Psoas muscle (tissue), 8 donors: Measurements from ENCODE around the gene ECI1. TPM values are rescaled to one million over a fixed set of nuclear protein-coding genes. Genes with fewer than 3 reads are reported as not detected.
A peak's percentile ranks its signal among the peaks of the same experiment; 100 is the strongest.

Experiments used
- ATAC-seq, 4 donors: fragments of 200-7000 bp; cut with Tn5 transposase; one replicate each; pipeline ENCODE4 v1.9.1; 2020; ENCODE audit warnings: moderate library complexity in 3 of 4, mild to moderate bottlenecking in 2 of 4
- DNase-seq, 2 donors: peaks; one replicate each; pipeline ENCODE4 v3.0.0-alpha.2; 2020
- H3K27ac ChIP-seq: fragments of 200-600 bp; one replicate; pipeline ENCODE4 v1.8.0; 2022
- H3K27me3 ChIP-seq, 3 donors: fragments of 200-600 bp in 1 of 3; one replicate each; pipeline versions ENCODE4 v1.6.1 to v1.8.0; 2013 to 2022; ENCODE audit warnings: low read length in 2 of 3, mild to moderate bottlenecking in 2 of 3, moderate library complexity in 1 of 3; ENCODE audit not compliant: insufficient read depth in 3 of 3
- H3K36me3 ChIP-seq, 2 donors: fragments of 200-600 bp in 1 of 2; one replicate each; pipeline versions ENCODE4 v1.6.1 to v1.8.0; 2013 to 2022; ENCODE audit warnings: low read depth in 1 of 2, mild to moderate bottlenecking in 1 of 2, moderate library complexity in 1 of 2; ENCODE audit not compliant: insufficient read depth in 1 of 2
- H3K4me1 ChIP-seq: fragments of 200-600 bp; one replicate; pipeline ENCODE4 v1.8.0; 2022
- H3K4me3 ChIP-seq: fragments of 200-600 bp; one replicate; pipeline ENCODE4 v1.8.0; 2022; ENCODE audit warnings: mild to moderate bottlenecking
- H3K9me3 ChIP-seq: fragments of 200-600 bp; one replicate; pipeline ENCODE4 v1.8.0; 2022
- CTCF ChIP-seq: fragments of 200-600 bp; IDR thresholded peaks from one replicate; pipeline ENCODE4 v1.8.0; 2022; ENCODE audit warnings: antibody characterized with exemption
- WGBS, 3 donors: extraction: QIAGEN DNeasy Blood & Tissue Kit; methylation state at CpG; one replicate each; pipeline versions ENCODE4 v1.1.6 to v1.1.7; 2013; 5-methylcytosine and 5-hydroxymethylcytosine counted together
- intact Hi-C, 2 donors: fragments of 100-400 bp; cut with DNase I; formaldehyde crosslinking; loops; one replicate each; pipeline versions ENCODE4 v1.11.0 to v1.14.2; 2022
- polyA plus RNA-seq, 3 donors: library from polyadenylated mRNA; stranded (reverse); fragments of 200-250 nt; gene quantifications; one replicate each; pipeline ENCODE4 v1.2.3, GENCODE V29; 2013
- total RNA-seq, 4 donors: library from RNA; stranded (reverse); fragmentation: NEBNext Ultra II Directional in 2 of 4; extraction: Animal tissue kit (Norgen Biotek cat#: 25700) in 2 of 4; gene quantifications; one replicate each; pipeline versions ENCODE4 v1.2.1 to v1.2.4, GENCODE V29; 2021 to 2023
- donor health status: healthy with polysubstance abuse.
- donor health status: DM: no; HTN: no; CAD: no; lungs with moderate emphysema.
- donor health status: Bipolar disorder and iron deficiency.
- donor health status: healthy.
- donor health status: DM: yes; HTN: yes; CAD: no.
- donor health status: DM: no; HTN: no; CAD: no.
- donor health status: DM: no; HTN: no; CAD: no.
- donor health status: DM: yes; HTN: yes; CAD: no.

The ECI1 gene
- total and polyA plus RNA-seq, 7 donors: 81.7 to 205 (median 138) TPM

- DNase-seq: no peak
- no peak overlapping the region for H3K4me3 ChIP-seq
- no peaks in the 10 kb centered on the region for H3K9me3 ChIP-seq
- no peak overlapping the region for H3K27ac ChIP-seq
- peaks cover 0 to 23% of the 10 kb centered on the region in 2 donors for H3K36me3 ChIP-seq
- intact Hi-C loops: no loop called here
- 95% methylated on average over 20 to 22 of the region's 22 CpGs for WGBS, 3 donors
- no peaks in the 10 kb centered on the region for H3K4me1 ChIP-seq
- TF ChIP-seq CTCF: no peak
- no peaks in the 10 kb centered on the region for H3K27me3 ChIP-seq
- peak in 1 of 4 donors; percentile 6 for ATAC-seq
Observed at GRCh38 chr16:2297506-2297860, 46.1 kb upstream of the ECI1 start.

GRCh38 chr16:2296661-2297505 lies 45.5 kb upstream of the ECI1 start:
- H3K4me1 ChIP-seq: no peaks in the 10 kb centered on the region
- 73 to 77% (median 74%) methylated on average over 23 of the region's 23 CpGs for WGBS, 3 donors
- no peak overlapping the region for H3K27ac ChIP-seq
- H3K36me3 ChIP-seq: peaks cover 0 to 28% of the 10 kb centered on the region in 2 donors
- DNase-seq: peak in 1 of 2 donors; percentile 40
- TF ChIP-seq CTCF: peak; percentile 26
- ATAC-seq: peak; percentile 66 to 73 (median 70)
- no peak overlapping the region for H3K4me3 ChIP-seq
- no peaks in the 10 kb centered on the region for H3K27me3 ChIP-seq
- no peaks in the 10 kb centered on the region for H3K9me3 ChIP-seq
- intact Hi-C loops: no loop called here

DNA sequence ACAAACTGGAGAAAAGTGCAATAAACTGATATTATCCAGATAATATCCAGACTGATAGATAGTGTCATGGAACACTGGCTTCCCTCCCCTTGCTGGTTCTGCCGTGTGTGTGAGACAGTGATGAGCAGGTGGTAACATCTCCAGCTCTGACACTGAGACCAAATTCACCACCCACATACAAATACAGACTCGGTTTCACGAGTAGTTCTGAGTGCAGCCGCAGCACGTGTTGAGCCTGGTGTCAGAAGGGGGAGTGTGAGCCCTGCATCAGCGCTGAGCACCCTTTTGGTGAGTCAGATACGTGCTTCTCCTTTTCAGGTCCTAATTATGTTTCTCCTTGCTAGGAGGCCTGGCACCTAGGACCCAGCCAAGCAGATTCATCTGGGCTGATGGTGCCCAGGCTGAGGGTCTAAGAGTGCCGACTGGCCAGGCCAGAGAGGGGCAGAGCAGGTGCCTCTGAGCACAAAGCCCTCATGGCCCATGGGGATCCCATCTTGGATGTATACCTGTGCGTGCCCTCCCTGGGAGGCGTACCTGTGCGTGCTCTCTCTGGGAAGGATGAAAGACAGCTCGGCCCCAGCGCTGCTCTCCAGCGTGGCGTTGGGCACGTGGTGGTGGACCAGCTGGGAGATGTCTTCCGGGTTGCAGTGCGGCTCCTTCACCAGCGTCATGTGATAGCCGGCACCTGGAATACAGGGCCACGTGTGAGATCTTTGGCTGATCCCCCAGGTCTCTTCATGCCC lies 43.8 kb upstream of the ECI1 start:
- H3K4me1 ChIP-seq: no peaks in the 10 kb centered on the region
- DNase-seq (no peak), ATAC-seq (no peak)
- peaks cover 0 to 40% of the 10 kb centered on the region in 2 donors for H3K36me3 ChIP-seq
- TF ChIP-seq CTCF: no peak
- no peaks in the 10 kb centered on the region for H3K9me3 ChIP-seq
- H3K27ac ChIP-seq: no peak overlapping the region
- intact Hi-C loops: no loop called here
- WGBS, 3 donors: 88 to 92% (median 89%) methylated on average over 21 of the region's 21 CpGs
- no peak overlapping the region for H3K4me3 ChIP-seq
- H3K27me3 ChIP-seq: no peaks in the 10 kb centered on the region

DNA sequence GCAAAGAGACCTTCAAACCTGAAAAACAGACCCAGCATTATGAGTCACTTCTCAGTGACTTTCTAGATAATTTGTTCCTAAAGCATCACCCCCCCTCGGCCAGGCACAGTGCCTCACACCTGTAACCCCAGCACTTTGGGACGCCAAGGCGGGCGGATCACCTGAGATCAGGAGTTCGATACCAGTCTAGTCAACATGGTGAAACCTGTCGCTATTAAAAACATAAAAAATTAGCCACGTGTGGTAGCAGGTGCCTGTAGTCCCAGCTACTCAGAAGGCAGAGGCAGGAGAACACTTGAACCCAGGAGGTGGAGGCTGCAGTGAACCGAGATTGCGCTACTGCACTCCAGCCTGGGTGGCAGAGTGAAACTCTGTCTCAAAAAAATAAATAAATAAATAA lies 40.8 kb upstream of the ECI1 start:
- H3K4me1 ChIP-seq: no peaks in the 10 kb centered on the region
- no peak for ATAC-seq
- peaks cover 0 to 38% of the 10 kb centered on the region in 2 donors for H3K36me3 ChIP-seq
- TF ChIP-seq CTCF: no peak
- intact Hi-C loops: no loop called here
- no peak overlapping the region for H3K27ac ChIP-seq
- WGBS, 3 donors: 89 to 94% (median 90%) methylated on average over 9 of the region's 9 CpGs
- no peaks in the 10 kb centered on the region for H3K9me3 ChIP-seq
- no peak for DNase-seq
- no peak overlapping the region for H3K4me3 ChIP-seq
- H3K27me3 ChIP-seq: no peaks in the 10 kb centered on the region
